ENCODE results near the gene BANP. TPM values are rescaled to one million over a fixed set of nuclear protein-coding genes. Genes with fewer than 3 reads are reported as not detected.

BANP gene
- total RNA-seq, 1 donor from 2014 or later = 39.1 TPM

DNA sequence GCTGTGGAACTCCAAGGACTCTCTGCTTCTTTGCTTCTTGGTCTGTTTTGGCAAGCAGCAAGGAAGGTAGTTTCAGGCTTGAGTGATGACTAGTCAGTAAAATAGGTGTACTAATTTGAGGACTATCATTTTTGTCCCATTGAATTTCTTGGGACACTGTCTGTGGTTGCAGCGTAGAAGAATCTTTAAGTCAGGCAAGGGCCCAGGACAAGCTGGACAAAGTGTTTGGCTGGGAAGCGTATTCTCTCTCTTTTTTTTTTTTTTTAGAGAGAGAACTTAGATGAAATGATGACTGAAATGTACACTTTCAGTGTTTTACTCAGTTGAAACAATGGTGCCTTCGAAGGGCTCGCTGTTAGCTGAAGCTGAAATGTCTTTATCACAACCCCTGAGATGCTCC, 105.0 kb downstream of the BANP start:
- Mint-ChIP-seq H3K27me3 (ENCODE audit: low read depth) (no peaks in the 10 kb centered on the region), H3K4me1 (peaks cover 10% of the 10 kb centered on the region), H3K36me3 (ENCODE audit: low read depth) (no peaks in the 10 kb centered on the region), H3K27ac (ENCODE audit: unreplicated experiment) (no peak overlapping the region), H3K9me3 (no peaks in the 10 kb centered on the region), H3K4me3 (no peak overlapping the region)
- TF ChIP-seq CTCF (conservative IDR thresholded peaks at IDR 0.05) = no peak
- no peak for DNase-seq (ENCODE audit: low read depth, low spot score)

- Mint-ChIP-seq H3K9me3 (no peaks in the 10 kb centered on the region), H3K27me3 (ENCODE audit: low read depth) (no peaks in the 10 kb centered on the region), H3K36me3 (ENCODE audit: low read depth) (no peaks in the 10 kb centered on the region), H3K4me1 (peaks cover 10% of the 10 kb centered on the region), H3K27ac (ENCODE audit: unreplicated experiment) (no peak overlapping the region), H3K4me3 (no peak overlapping the region)
- DNase-seq (ENCODE audit: low read depth, low spot score) = no peak
- TF ChIP-seq CTCF (conservative IDR thresholded peaks at IDR 0.05) = no peak
These were observed 106.4 kb downstream of the BANP start for GRCh38 chr16:88057656-88058055.

DNA sequence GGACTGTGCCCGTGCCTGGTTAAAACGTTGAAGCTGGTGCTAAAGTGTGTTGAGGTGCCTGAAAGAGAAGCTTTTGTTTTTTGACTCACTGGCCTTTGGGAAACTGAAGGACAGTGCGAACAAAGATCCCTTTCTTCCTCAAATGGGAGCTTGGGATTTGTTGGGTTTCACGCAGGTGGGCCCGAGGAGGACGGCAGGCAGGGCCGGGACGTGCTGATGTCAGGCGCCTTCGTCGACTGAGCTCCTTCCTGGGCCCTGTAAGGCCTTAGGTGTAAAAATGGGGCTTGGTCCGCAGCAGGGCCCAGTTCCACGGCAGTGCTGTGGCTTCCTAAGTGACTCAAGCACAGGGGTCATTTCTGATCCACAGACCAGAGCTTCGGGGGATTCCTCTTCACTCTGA, 106.9 kb downstream of the BANP start:
- Mint-ChIP-seq H3K36me3 (ENCODE audit: low read depth) (no peaks in the 10 kb centered on the region), H3K27me3 (ENCODE audit: low read depth) (no peaks in the 10 kb centered on the region), H3K27ac (ENCODE audit: unreplicated experiment) (no peak overlapping the region), H3K4me1 (peaks cover 10% of the 10 kb centered on the region), H3K9me3 (no peaks in the 10 kb centered on the region), H3K4me3 (no peak overlapping the region)
- DNase-seq (ENCODE audit: low read depth, low spot score) = no peak
- TF ChIP-seq CTCF (conservative IDR thresholded peaks at IDR 0.05) = no peak

DNA sequence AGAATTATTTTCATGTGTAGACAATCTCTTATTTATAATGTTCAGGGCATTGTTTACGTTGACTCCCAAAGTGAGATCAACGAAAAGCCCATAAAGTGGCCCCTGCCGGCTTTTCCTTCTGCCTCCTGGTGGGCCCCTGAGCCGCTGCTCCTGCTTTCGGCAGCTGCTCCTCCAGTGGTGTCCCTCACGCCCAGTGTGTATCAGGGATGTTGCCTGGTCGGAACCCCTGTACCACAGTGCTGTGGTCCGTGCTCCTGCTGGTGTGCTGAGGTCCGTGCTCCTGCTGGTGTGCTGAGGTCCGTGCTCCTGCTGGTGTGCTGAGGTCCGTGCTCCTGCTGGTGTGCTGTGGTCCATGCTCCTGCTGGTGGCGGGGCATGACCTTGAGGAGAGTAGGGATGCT, 107.6 kb downstream of the BANP start:
- DNase-seq (ENCODE audit: low read depth, low spot score) = no peak
- no peaks in the 10 kb centered on the region for H3K27me3 Mint-ChIP-seq (ENCODE audit: low read depth)
- TF ChIP-seq CTCF (conservative IDR thresholded peaks at IDR 0.05) = no peak
- peaks cover 17% of the 10 kb centered on the region for H3K4me1 Mint-ChIP-seq
- no peaks in the 10 kb centered on the region for H3K9me3 Mint-ChIP-seq
- H3K36me3 Mint-ChIP-seq (ENCODE audit: low read depth) = no peaks in the 10 kb centered on the region
- H3K4me3 Mint-ChIP-seq = no peak overlapping the region
- H3K27ac Mint-ChIP-seq (ENCODE audit: unreplicated experiment) = no peak overlapping the region

- Mint-ChIP-seq H3K9me3 (no peaks in the 10 kb centered on the region), H3K4me1 (peaks cover 17% of the 10 kb centered on the region), H3K4me3 (no peak overlapping the region), H3K27me3 (ENCODE audit: low read depth) (no peaks in the 10 kb centered on the region), H3K27ac (ENCODE audit: unreplicated experiment) (no peak overlapping the region), H3K36me3 (ENCODE audit: low read depth) (no peaks in the 10 kb centered on the region)
- no peak for DNase-seq (ENCODE audit: low read depth, low spot score)
- TF ChIP-seq CTCF (conservative IDR thresholded peaks at IDR 0.05) = no peak
These were observed 108.6 kb downstream of the BANP start for GRCh38 chr16:88059701-88060386.
